HFFc6 (cell line): ENCODE results near the gene PCDH10. TPM values are rescaled to one million over a fixed set of nuclear protein-coding genes. Genes with fewer than 3 reads are reported as not detected.
A peak's percentile ranks its signal among the peaks of the same experiment; 100 is the strongest.

Source experiments
- DNase-seq: peaks from one replicate; pipeline ENCODE4 v3.0.0-alpha.2; 2018
- H3K27ac Mint-ChIP-seq: 2 replicates; pipeline ENCODE4 v1.8.0; 2020; ENCODE audit warnings: mild to moderate bottlenecking, mixed read lengths
- H3K27me3 Mint-ChIP-seq: 2 replicates; pipeline ENCODE4 v1.8.0; 2021; ENCODE audit warnings: mild to moderate bottlenecking, moderate library complexity, mixed read lengths; ENCODE audit not compliant: insufficient read depth
- H3K36me3 Mint-ChIP-seq: 2 replicates; pipeline ENCODE4 v1.8.0; 2021; ENCODE audit warnings: low read depth, mixed read lengths
- H3K4me1 Mint-ChIP-seq: 2 replicates; pipeline ENCODE4 v1.8.0; 2020; ENCODE audit warnings: low read depth, mixed read lengths
- H3K4me3 Mint-ChIP-seq: 2 replicates; pipeline ENCODE4 v1.8.0; 2020; ENCODE audit warnings: mild to moderate bottlenecking, moderate library complexity, mixed read lengths
- H3K9me3 Mint-ChIP-seq: 2 replicates; pipeline ENCODE4 v1.8.0; 2020; ENCODE audit warnings: mild to moderate bottlenecking, mixed read lengths
- CTCF ChIP-seq: fragments of 200-600 bp; sonication (generic); IDR thresholded peaks from 2 replicates; pipeline ENCODE4 v1.5.0; 2021; ENCODE audit warnings: antibody characterized with exemption, mild to moderate bottlenecking
- total RNA-seq, 6 experiments: library from RNA; stranded (reverse); fragmentation: NEBNext Ultra II Directional; extraction: Animal tissue kit (Norgen Biotek cat#: 25700); gene quantifications; 2 replicates in 1 of 6; 3 replicates in 5 of 6; pipeline ENCODE4 v1.2.3, GENCODE V29; 2021

Gene PCDH10
- total RNA-seq, 6 experiments from 2014 or later = 25.2 to 151 (median 26.8) TPM

- no peak overlapping the region for H3K27ac Mint-ChIP-seq
- H3K4me3 Mint-ChIP-seq = no peak overlapping the region
- no peaks in the 10 kb centered on the region for H3K4me1 Mint-ChIP-seq
- no peak for DNase-seq
- no peaks in the 10 kb centered on the region for H3K27me3 Mint-ChIP-seq
- H3K36me3 Mint-ChIP-seq = no peaks in the 10 kb centered on the region
- no peaks in the 10 kb centered on the region for H3K9me3 Mint-ChIP-seq
- TF ChIP-seq CTCF = peak; percentile 43; the same call in 1 of the 2 replicates
Measured at GRCh38 chr4:133137571-133137970, 11.5 kb upstream of the PCDH10 start.

- Mint-ChIP-seq H3K27me3 (peaks cover 2% of the 10 kb centered on the region; the same call in 1 of the 2 replicates), H3K9me3 (no peaks in the 10 kb centered on the region), H3K4me3 (no peak overlapping the region), H3K36me3 (no peaks in the 10 kb centered on the region), H3K27ac (no peak overlapping the region), H3K4me1 (peaks cover 33% of the 10 kb centered on the region)
- DNase-seq = no peak
- TF ChIP-seq CTCF = no peak
Measured at GRCh38 chr4:133143775-133144430, 5.2 kb upstream of the PCDH10 start.

GRCh38 chr4:133145241-133145640, 3.9 kb upstream of the PCDH10 start:
- H3K27me3 Mint-ChIP-seq = peaks cover 9% of the 10 kb centered on the region
- H3K4me1 Mint-ChIP-seq = peaks cover 40% of the 10 kb centered on the region
- TF ChIP-seq CTCF = no peak
- H3K27ac Mint-ChIP-seq = no peak overlapping the region
- no peak for DNase-seq
- no peak overlapping the region for H3K4me3 Mint-ChIP-seq
- no peaks in the 10 kb centered on the region for H3K36me3 Mint-ChIP-seq
- no peaks in the 10 kb centered on the region for H3K9me3 Mint-ChIP-seq

- H3K9me3 Mint-ChIP-seq = no peaks in the 10 kb centered on the region
- no peak; the same call in 1 of the 2 replicates for TF ChIP-seq CTCF
- peak overlapping the region; percentile 38; the same call in 1 of the 2 replicates for H3K27ac Mint-ChIP-seq
- no peak for DNase-seq
- no peaks in the 10 kb centered on the region for H3K36me3 Mint-ChIP-seq
- H3K4me3 Mint-ChIP-seq = peak overlapping the region; percentile 95
- peaks cover 40% of the 10 kb centered on the region for H3K4me1 Mint-ChIP-seq
- peaks cover 13% of the 10 kb centered on the region for H3K27me3 Mint-ChIP-seq
Measured at GRCh38 chr4:133145758-133146573, 3.1 kb upstream of the PCDH10 start.

GRCh38 chr4:133146574-133147241, 2.4 kb upstream of the PCDH10 start:
- Mint-ChIP-seq H3K4me1 (peaks cover 40% of the 10 kb centered on the region), H3K9me3 (no peaks in the 10 kb centered on the region), H3K27ac (peak overlapping the region; percentile 59; the same call in 1 of the 2 replicates), H3K27me3 (peaks cover 13% of the 10 kb centered on the region), H3K36me3 (no peaks in the 10 kb centered on the region), H3K4me3 (peak overlapping the region; percentile 95)
- DNase-seq = peak; percentile 57
- peak; percentile 95 for TF ChIP-seq CTCF
